T-helper 17 cell (primary cell): Measurements from ENCODE around the gene CEP170B. TPM values are rescaled to one million over a fixed set of nuclear protein-coding genes. Genes with fewer than 3 reads are reported as not detected.

ENCODE experiments used
- ATAC-seq: fragments of 150-1000 bp; cut with Tn5 transposase; 2 replicates; pipeline ENCODE4 v1.10.0; 2021; ENCODE audit warnings: mild to moderate bottlenecking, moderate library complexity
- DNase-seq, 3 donors: peaks; one replicate each; pipeline versions ENCODE4 v3.0.0 to v3.0.0-alpha.2; 2020 to 2021
- H3K9me3 ChIP-seq: one replicate; pipeline ENCODE4 v1.7.0; 2013; ENCODE audit warnings: low read length, mild to moderate bottlenecking; ENCODE audit not compliant: control insufficient read depth, poor library complexity, severe bottlenecking
- H3K27ac Mint-ChIP-seq: one replicate; pipeline ENCODE4 v1.8.0; 2022; ENCODE audit warnings: mild to moderate bottlenecking, moderate library complexity, mixed read lengths
- H3K27me3 Mint-ChIP-seq: one replicate; pipeline ENCODE4 v1.8.0; 2022; ENCODE audit warnings: mixed read lengths
- H3K36me3 Mint-ChIP-seq: one replicate; pipeline ENCODE4 v1.8.0; 2022; ENCODE audit warnings: low read depth, mixed read lengths
- H3K4me1 Mint-ChIP-seq: one replicate; pipeline ENCODE4 v1.8.0; 2022; ENCODE audit warnings: mild to moderate bottlenecking, mixed read lengths
- H3K4me3 Mint-ChIP-seq: one replicate; pipeline ENCODE4 v1.8.0; 2022; ENCODE audit warnings: mild to moderate bottlenecking, moderate library complexity, mixed read lengths
- total RNA-seq, 4 donors: library from RNA in 2 of 4; stranded (reverse) in 2 of 4; gene quantifications; one replicate each; pipeline ENCODE4 v1.2.3 and lab custom pipeline; 2022 to 2026

Gene CEP170B
- total RNA-seq, 2 donors from 2014 or later: 7.0 to 7.7 TPM

DNA sequence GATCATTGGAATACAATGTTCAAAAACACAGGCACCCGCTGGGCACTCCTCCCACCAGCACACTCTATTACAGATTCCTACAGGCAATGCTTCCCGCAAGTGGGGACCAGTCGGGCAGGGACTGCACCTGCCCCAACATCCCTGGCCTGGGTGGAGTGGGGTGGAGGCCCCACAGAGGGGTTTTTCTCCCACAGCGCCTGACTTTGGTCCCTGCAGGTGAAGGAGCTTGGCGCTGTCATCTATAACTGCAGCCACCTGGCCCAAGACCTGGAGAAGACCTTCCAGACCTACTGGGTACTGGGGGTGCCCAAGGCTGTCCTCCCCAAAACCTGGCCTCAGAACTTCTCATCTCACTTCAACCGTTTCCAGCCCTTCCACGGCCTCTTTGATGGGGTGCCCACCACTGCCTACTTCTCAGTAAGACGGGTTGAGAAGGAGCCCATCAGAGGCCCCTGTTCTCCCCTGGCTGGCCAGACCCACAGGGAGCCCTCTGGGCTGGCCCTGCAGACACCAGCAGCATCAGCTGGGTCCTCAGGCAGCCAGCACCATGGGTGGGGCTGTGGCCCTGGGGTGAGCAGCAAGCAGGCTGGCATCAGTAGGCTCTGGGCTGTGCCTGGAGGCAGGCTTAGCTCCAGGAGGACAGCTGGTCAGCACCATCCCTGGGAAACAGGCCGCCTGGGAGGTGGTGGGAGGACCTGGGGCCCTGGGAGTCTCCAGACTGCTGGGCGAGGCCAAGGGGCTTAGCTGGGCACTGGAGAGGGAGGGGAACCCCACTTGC is 65.6 kb downstream of the CEP170B start:
- peak in 1 of 3 donors; percentile 8 for DNase-seq
- Mint-ChIP-seq H3K36me3 (no peaks in the 10 kb centered on the region), H3K27me3 (peaks cover 21% of the 10 kb centered on the region), H3K4me3 (no peak overlapping the region), H3K27ac (no peak overlapping the region), H3K4me1 (peaks cover 4% of the 10 kb centered on the region)
- no peaks in the 10 kb centered on the region for H3K9me3 ChIP-seq
- ATAC-seq: no peak

DNA sequence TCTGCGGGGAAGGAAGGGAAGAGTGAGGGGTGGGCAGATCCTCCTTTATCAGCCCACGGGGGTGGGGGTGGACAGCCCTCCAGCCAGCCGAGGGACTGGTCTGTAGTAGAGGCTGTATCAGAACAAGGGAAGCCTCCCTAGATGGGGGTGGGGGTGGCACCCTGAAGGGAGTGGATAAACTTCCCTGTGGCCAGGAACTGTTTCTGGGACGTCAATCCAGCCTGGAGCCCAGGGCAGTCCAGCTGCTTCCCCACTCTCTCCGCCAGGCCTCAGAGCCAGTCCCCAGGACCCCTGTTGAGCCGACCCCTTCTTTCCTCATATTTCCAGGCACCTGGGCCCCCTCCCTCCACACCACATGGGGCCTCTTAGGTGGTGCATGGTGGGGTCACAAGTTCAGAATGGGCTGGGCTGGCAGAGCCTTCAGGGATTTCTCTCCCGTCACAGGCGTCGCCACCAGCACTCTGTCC is 66.3 kb downstream of the CEP170B start:
- peaks cover 21% of the 10 kb centered on the region for H3K27me3 Mint-ChIP-seq

DNA sequence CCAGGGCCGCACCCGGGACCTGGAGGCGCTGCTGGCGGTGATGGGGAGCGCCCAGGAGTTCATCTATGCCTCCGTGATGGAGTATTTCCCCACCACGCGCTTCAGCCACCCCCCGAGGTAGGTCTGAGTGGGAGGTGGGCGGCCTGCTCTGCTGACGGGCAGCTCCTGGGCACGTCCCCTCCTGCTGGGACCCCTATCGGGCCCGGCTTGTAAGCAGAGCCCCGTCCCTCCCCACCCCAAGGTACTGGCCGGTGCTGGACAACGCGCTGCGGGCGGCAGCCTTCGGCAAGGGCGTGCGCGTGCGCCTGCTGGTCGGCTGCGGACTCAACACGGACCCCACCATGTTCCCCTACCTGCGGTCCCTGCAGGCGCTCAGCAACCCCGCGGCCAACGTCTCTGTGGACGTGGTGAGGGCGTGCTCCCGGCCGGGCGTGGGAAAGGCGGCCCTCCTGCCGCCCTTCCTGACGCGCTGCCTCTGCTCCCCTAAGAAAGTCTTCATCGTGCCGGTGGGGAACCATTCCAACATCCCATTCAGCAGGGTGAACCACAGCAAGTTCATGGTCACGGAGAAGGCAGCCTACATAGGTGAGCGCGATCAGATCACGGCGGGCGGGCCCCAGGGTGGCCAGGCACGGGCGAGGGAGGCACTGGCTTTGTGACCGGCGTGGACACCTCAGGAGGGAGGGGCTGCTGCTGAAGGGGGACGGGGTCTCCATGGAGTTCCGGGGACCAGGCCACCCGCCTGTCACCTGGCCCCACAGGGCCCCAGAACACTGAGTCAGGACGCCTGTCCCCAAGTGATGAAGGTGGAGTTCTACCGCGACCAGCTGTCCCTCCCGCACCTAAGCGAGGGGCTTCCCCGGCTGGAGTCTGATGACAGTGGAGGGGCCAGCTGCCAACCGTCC is 67.0 kb downstream of the CEP170B start:
- ATAC-seq (no peak), DNase-seq (peak in 1 of 3 donors; percentile 8)
- H3K36me3 Mint-ChIP-seq: no peaks in the 10 kb centered on the region
- H3K9me3 ChIP-seq: no peaks in the 10 kb centered on the region
- H3K27ac Mint-ChIP-seq: no peak overlapping the region
- peaks cover 21% of the 10 kb centered on the region for H3K27me3 Mint-ChIP-seq
- H3K4me1 Mint-ChIP-seq: peaks cover 4% of the 10 kb centered on the region
- H3K4me3 Mint-ChIP-seq: peak overlapping the region; percentile 28

More for the DNA sequence above, 66.3 kb downstream of the CEP170B start:
- Mint-ChIP-seq H3K4me1 (peaks cover 4% of the 10 kb centered on the region), H3K36me3 (no peaks in the 10 kb centered on the region), H3K4me3 (no peak overlapping the region), H3K27ac (no peak overlapping the region)
- peak in 1 of 3 donors; percentile 8 for DNase-seq
- ATAC-seq: no peak
- H3K9me3 ChIP-seq: no peaks in the 10 kb centered on the region

DNA sequence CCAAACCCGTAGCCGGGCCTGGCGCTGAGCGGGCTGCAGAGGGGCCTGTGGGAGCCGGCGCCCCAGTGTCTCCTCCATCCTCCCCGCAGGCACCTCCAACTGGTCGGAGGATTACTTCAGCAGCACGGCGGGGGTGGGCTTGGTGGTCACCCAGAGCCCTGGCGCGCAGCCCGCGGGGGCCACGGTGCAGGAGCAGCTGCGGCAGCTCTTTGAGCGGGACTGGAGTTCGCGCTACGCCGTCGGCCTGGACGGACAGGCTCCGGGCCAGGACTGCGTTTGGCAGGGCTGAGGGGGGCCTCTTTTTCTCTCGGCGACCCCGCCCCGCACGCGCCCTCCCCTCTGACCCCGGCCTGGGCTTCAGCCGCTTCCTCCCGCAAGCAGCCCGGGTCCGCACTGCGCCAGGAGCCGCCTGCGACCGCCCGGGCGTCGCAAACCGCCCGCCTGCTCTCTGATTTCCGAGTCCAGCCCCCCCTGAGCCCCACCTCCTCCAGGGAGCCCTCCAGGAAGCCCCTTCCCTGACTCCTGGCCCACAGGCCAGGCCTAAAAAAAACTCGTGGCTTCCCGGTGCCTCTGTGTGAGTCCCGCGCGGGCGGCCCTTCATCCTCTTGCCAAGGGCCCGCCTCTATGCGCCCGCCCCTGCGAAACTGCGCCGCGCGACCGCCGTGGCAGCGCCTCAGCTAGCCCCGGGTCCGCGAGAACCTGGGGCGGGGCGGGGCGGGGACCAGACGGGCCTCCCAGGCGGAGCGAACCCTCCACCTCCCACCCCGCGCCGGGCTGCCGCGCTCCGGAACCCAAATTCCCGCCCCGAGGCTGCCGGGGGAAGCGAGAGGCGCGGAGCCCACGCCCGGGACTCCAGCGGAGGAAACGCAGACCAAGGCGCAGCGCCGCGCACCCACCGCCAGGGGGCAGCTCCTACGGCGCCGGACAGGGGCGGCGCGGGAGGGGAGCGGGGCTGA is 67.9 kb downstream of the CEP170B start:
- ATAC-seq (peak; percentile 93), DNase-seq (peak; percentile 72 to 86 (median 78))
- no peaks in the 10 kb centered on the region for H3K36me3 Mint-ChIP-seq

DNA sequence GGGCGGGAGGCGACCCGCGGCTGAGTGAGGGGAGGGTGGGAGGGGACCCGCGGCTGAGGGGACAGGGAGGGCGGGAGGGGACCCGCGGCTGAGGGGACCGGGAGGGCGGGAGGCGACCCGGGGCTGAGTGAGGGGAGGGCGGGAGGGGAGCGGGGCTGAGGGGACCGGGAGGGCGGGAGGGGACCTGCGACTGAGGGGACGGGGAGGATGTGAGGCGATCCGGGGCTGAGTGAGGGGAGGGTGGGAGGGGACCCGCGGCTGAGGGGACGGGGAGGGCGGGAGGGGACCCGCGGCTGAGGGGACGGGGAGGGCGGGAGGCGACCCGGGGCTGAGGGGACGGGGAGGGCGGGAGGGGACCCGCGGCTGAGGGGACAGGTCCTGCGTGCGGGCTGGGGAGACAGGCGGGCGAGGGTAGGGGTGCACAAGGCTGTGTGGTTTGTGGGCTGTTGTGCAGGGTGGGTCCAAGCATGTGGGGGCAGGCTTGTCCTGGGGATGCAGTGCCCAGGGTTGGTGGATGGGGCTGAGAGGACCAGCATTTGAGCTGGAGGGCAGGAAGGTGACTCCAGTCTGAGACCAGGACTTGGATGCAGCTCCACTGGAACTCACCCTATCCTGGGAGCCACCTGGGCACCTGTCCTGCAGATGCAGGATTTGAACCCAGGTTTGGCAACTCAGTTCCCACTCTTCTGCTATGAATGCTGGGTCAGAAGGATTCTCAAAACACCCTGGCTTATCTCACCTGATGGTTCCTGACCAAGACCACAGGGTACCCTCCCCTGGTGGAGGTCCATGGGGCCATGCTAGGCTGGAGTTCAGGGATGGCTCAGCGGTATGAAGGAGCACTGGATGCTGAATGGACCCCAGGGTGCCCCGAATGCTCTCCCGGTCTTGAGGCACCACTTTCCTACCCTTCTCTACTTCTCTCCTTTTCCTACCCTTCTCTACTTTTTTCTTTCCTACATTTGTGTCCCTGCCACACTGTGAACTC is 69.0 kb downstream of the CEP170B start:
- Mint-ChIP-seq H3K27me3 (peaks cover 19% of the 10 kb centered on the region), H3K4me1 (peaks cover 4% of the 10 kb centered on the region), H3K36me3 (no peaks in the 10 kb centered on the region), H3K27ac (no peak overlapping the region), H3K4me3 (peak overlapping the region; percentile 80)
- DNase-seq (peak in 1 of 3 donors; percentile 9), ATAC-seq (no peak)
- no peaks in the 10 kb centered on the region for H3K9me3 ChIP-seq

More for the DNA sequence above, 67.9 kb downstream of the CEP170B start:
- Mint-ChIP-seq H3K27me3 (peaks cover 23% of the 10 kb centered on the region), H3K27ac (no peak overlapping the region), H3K4me3 (peak overlapping the region; percentile 77), H3K4me1 (peaks cover 4% of the 10 kb centered on the region)
- H3K9me3 ChIP-seq: no peaks in the 10 kb centered on the region

DNA sequence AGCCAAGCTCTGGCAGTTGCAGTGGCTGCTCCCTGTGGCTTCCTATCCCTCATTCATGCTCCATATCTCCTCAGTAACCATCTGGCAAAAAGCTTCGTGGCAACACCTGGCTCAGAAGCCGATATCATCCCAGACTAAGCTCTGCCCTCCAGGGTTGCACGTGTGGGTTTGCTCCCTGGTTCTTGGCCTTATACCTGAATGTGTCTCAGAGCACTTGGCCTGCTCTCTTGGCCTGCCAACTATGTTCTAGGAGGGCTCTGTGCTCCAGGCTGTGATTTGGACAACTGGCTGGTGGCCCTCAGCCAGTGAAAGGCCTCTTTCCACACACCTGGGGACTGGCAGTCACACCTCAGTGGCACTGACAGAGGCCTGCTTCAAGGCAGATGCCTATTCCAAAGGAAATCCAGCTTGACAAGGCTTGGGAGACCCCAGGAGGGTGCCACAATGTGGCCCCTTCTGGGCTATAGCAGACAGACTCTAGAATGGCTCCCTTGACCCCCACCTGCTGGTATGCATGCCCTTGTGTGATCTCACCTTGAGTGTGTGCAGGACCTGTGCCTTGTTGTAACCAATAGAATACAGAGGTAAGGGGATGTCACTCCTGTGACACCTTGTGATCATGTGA is 70.1 kb downstream of the CEP170B start:
- Mint-ChIP-seq H3K36me3 (no peaks in the 10 kb centered on the region), H3K4me1 (peaks cover 4% of the 10 kb centered on the region), H3K27ac (no peak overlapping the region), H3K4me3 (peak overlapping the region; percentile 80), H3K27me3 (peaks cover 16% of the 10 kb centered on the region)
- no peak for DNase-seq
- no peak for ATAC-seq
- no peaks in the 10 kb centered on the region for H3K9me3 ChIP-seq

DNA sequence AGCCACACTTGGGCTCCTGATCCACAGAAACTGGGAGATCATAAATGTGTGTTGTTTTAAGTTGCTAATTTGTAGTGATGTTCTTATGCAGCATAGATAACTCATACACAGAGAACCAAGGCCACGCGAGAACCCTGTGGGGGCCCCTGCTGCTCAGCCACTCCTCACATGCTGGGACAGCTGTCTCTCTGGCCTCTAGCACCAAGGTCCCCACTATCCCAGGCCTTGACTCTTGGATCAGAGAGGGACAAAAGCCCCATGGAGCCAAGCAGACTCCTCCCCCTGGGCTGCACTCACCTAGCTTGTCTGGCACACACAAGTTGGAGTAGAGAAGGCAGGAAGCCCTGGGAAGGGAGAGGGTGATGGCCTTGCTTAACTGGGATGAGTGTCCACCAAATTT is 70.9 kb downstream of the CEP170B start:
- peaks cover 7% of the 10 kb centered on the region for H3K4me1 Mint-ChIP-seq
- H3K27ac Mint-ChIP-seq: no peak overlapping the region
- no peak overlapping the region for H3K4me3 Mint-ChIP-seq
- no peaks in the 10 kb centered on the region for H3K36me3 Mint-ChIP-seq
- ATAC-seq (no peak), DNase-seq (no peak)
- H3K27me3 Mint-ChIP-seq: peaks cover 16% of the 10 kb centered on the region
- no peaks in the 10 kb centered on the region for H3K9me3 ChIP-seq

DNA sequence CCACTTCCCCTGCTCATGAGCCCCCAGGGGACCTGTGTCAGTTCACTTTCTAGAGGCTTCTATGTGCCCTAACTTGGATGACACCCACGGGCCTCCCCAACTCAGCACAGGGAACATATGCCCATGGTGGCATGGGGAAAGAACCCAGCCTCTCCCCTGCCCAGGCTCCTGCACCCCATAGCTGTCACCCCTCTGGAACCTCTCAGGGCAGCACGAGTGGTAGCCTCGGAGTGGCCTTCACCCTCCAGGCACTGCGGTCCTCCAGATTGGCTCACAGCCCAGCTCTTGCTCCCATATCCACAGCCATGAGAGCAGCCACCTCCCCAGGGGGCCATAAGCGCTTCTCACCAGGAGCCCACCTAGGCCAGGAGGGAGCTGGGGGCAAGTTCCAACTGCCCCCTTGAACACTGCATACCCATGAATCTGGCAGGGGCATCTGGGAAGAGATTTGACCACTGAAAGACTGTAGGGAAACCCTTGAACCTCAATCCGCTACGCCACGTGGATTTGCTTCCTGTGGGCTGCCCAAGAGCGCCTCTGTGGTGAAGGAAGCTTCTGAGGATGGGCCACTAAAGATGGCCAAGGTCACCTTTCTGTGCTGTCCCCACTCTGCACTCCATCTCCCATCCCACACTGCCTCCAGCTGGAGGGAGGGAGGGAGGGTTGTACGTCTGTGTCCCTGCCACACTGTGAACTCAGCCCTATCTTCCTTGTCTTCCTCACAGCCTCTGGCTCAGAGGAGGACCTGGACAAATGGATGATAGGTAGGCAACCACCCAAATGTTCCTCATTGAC is 71.5 kb downstream of the CEP170B start:
- no peak for ATAC-seq
- Mint-ChIP-seq H3K27ac (no peak overlapping the region), H3K4me3 (no peak overlapping the region), H3K4me1 (peaks cover 7% of the 10 kb centered on the region), H3K36me3 (no peaks in the 10 kb centered on the region), H3K27me3 (peaks cover 16% of the 10 kb centered on the region)
- peak in 1 of 3 donors; percentile 5 for DNase-seq
- H3K9me3 ChIP-seq: no peaks in the 10 kb centered on the region

DNA sequence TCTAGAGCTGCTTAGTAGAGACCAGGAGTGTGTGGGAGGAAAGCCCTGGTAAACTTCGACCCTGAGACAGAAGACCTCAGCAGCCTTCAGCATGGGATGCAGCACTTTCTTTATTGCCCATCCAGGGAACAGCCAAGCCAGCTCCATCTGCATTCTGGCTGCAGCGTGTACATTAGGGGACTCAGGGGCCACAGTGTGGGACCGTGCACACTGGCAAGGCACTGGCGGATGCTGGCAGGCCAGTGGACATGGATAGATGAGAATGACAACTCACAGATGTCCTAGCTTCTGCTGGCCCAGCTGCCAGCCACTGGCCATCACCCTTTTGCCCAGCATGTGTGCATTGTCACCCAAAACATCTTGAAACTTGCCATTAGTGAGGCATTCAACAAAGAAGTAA is 72.1 kb downstream of the CEP170B start:
- no peak overlapping the region for H3K27ac Mint-ChIP-seq
- H3K27me3 Mint-ChIP-seq: peaks cover 16% of the 10 kb centered on the region
- H3K9me3 ChIP-seq: no peaks in the 10 kb centered on the region
- H3K4me3 Mint-ChIP-seq: no peak overlapping the region
- H3K4me1 Mint-ChIP-seq: peaks cover 7% of the 10 kb centered on the region
- DNase-seq (no peak), ATAC-seq (no peak)
- no peaks in the 10 kb centered on the region for H3K36me3 Mint-ChIP-seq

DNA sequence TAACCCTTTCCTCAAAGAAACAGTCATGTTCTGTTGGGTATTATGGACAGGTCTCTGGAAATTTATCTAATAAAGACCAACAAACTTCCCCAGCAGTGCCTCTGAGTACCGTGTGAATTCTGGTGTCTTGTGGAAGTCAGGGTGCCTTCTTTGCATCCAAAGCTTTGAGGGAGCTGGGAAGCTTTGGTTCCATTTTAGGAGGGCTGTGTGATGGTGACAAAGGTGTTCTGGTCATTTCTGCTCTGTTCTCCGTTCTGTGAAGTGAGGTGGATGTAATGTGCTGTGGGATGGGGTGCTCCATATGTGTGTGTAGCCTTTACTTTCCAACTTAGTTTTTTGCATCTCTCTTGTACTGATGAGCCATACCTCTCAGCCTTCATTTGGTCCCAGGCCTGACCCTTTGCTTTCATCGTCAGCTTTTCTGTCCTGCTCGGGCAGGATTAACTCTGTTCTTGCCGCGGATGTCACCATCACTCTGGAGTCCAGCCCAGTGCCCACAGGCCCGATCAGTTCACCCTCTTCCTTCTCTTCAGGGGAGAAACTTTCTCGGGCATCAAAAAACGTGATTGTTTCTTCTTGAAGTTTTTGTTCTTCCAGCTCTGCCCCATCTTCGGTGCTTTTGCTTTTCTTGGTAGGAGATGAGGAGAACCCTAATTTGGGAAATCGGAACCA is 72.8 kb downstream of the CEP170B start:
- no peak overlapping the region for H3K27ac Mint-ChIP-seq
- peaks cover 16% of the 10 kb centered on the region for H3K27me3 Mint-ChIP-seq
- no peaks in the 10 kb centered on the region for H3K36me3 Mint-ChIP-seq
- DNase-seq: no peak
- no peak for ATAC-seq
- peaks cover 7% of the 10 kb centered on the region for H3K4me1 Mint-ChIP-seq
- H3K9me3 ChIP-seq: no peaks in the 10 kb centered on the region
- H3K4me3 Mint-ChIP-seq: no peak overlapping the region
